Fibroblast of villous mesenchyme (primary cell): ENCODE data around the gene CILP2. TPM values are rescaled to one million over a fixed set of nuclear protein-coding genes. Genes with fewer than 3 reads are reported as not detected.

Experiments used
- DNase-seq: peaks from one replicate; pipeline ENCODE4 v3.0.0-alpha.2; 2010; ENCODE audit warnings: low read depth
- H3K4me3 ChIP-seq: 2 replicates; pipeline ENCODE4 v1.5.1; 2011; ENCODE audit warnings: low read depth, mild to moderate bottlenecking, low read length
- CTCF ChIP-seq: IDR thresholded peaks from 2 replicates; pipeline ENCODE4 v1.5.1; 2012; ENCODE audit warnings: low read depth, mild to moderate bottlenecking, low read length; ENCODE audit not compliant: insufficient read depth
- total RNA-seq: library from RNA; depleted of rRNA; stranded (reverse); fragments of >200 nt; gene quantifications from 2 replicates; pipeline ENCODE4 v1.2.3, GENCODE V29; 2012

The CILP2 gene
- total RNA-seq, 1 donor: 0.43 TPM

GRCh38 chr19:19566306-19566705 lies 28.2 kb downstream of the CILP2 start:
- DNase-seq: peak; percentile 17
- no peak overlapping the region for H3K4me3 ChIP-seq
- TF ChIP-seq CTCF: no peak

DNA sequence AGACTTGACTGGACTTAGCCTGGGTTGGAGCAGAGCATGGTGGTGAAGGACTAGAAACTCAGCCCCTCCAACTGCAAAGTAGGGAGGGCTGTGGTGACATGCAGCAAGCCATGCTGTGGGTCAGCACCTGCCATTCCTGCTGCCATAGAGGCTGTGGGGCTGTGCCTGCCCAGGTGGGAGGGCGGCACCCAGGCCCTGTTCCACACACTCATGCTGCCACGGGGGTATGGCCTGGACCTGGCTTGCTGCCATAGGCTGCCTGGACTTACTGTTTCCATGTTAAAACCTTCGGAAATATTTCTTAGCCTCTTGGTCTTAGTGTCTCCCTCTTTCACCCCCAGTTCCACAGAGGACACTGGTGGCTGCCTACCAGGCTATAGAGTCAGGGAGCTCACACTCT lies 29.3 kb downstream of the CILP2 start:
- H3K4me3 ChIP-seq: no peak overlapping the region
- no peak for DNase-seq
- no peak for TF ChIP-seq CTCF

DNA sequence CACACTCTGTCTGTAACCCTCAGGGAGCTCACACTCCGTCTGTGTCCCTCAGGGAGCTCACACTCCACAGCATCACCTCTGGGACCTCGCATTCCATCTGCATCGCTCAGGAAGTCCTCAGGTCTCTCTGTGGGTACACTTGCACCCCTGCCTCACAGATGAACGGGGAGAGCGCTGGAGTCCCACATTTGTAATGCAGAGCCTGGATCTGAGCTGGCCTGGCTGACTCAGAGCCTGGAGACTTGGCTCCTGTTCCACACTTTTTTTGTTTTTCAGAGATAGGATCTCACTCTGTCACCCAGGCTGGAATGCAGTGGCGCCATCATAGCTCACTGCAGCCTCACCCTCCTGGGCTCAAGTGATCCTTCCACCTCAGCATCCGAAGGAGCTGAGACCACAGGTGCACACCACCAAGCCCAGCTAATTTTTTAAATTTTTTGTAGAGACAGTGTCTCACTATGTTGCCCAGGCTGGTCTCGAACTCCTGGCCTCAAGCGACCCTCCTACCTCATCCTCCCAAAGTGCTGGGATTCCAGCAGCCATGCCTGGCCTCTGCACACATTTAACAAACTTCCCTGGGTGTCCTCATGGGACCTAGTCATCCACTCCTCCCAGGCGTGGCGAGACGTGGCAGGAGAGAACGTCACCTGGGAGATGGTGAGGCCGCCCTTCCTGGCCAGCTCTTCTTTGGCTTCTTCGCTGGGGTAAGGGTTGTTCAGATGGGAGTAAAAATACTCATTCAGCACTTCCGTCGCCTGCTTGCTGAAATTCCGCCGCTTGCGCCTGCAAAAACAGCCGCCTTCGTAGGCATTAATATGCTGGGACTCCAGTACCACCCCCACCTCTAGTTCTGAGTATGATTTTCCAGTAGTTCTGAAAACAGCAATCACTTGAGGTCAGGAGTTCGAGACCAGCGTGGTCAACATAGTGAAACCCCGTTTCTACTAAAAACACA lies 31.0 kb downstream of the CILP2 start:
- TF ChIP-seq CTCF: no peak
- peak; percentile 37 for DNase-seq
- H3K4me3 ChIP-seq: no peak overlapping the region

GRCh38 chr19:19570571-19570970 lies 32.5 kb downstream of the CILP2 start:
- no peak overlapping the region for H3K4me3 ChIP-seq
- no peak for TF ChIP-seq CTCF
- no peak for DNase-seq

GRCh38 chr19:19571071-19571786 lies 33.2 kb downstream of the CILP2 start:
- TF ChIP-seq CTCF: no peak
- DNase-seq: no peak
- H3K4me3 ChIP-seq: no peak overlapping the region

GRCh38 chr19:19575411-19575810 lies 37.3 kb downstream of the CILP2 start:
- no peak for DNase-seq
- H3K4me3 ChIP-seq: no peak overlapping the region
- TF ChIP-seq CTCF: no peak
